Endothelial cell of umbilical vein (primary cell): ENCODE measurements around the gene SYTL2.
"Not testable (repeated sequence)": the region's sequence is repeated elsewhere in the genome, so short reads cannot be mapped to it uniquely, and the experiment has no call there.

Experiments
- CTCF ChIP-seq, 2 donors: IDR thresholded peaks; 1 replicate in 1 of 2; 2 replicates in 1 of 2; pipeline ENCODE4 v1.5.1; 2011; ENCODE audit warnings: low read length in 2 of 2, mild to moderate bottlenecking in 2 of 2, moderate library complexity in 2 of 2, control low read depth in 1 of 2, inconsistent platforms in 1 of 2, low read depth in 1 of 2; ENCODE audit not compliant: insufficient read depth in 1 of 2; ENCODE audit errors: extremely low read depth in 1 of 2
- POLR2A ChIP-seq: IDR thresholded peaks from 2 replicates; pipeline ENCODE4 v1.6.1; 2012; ENCODE audit warnings: low read depth, mild to moderate bottlenecking, control low read depth, low read length
- POLR2AphosphoS5 ChIP-seq: IDR thresholded peaks from 2 replicates; pipeline ENCODE4 v1.6.1; 2012; ENCODE audit warnings: low read depth, mild to moderate bottlenecking, control low read depth, low read length, moderate library complexity; ENCODE audit not compliant: insufficient read depth

GRCh38 chr11:85852754-85853153 is 41.8 kb upstream of the SYTL2 start:
- TF ChIP-seq POLR2AphosphoS5; POLR2A; CTCF (IDR thresholded peaks at IDR 0.05; ENCODE audit: extremely low read depth in 1 of 2, insufficient read depth in 1 of 2, low read depth in 1 of 2, low read length in 2 of 2): not testable (repeated sequence)
